GM03348 (cell line): ENCODE results near the gene TREX2.
"Not testable (repeated sequence)": the region's sequence is repeated elsewhere in the genome, so short reads cannot be mapped to it uniquely, and the experiment has no call there.

ENCODE experiments used
- DNase-seq: peaks from one replicate; pipeline ENCODE4 v3.0.0; 2012; ENCODE audit warnings: low spot score

The TREX2 gene

GRCh38 chrX:153407736-153408135 is 38.1 kb downstream of the TREX2 start:
- DNase-seq = no peak

DNA sequence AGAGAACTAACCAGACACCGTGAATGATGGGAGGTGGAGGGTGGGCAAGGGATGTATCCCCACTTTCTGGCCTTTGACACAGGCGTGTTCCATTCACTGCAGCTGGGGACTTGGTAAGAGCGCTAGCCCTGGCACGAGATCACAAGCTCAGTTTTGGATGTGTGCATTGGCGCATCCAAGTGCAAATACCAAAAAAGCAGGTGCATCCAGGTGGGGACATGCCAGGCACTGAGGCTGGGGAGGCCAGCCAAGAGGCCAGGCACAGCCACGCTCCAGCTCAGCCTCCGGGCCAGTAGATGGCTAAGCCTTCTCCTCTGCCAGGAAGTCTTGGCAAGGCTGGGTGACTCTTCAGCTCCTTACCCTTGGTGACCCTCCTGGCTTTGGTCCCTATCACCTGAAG is 39.0 kb downstream of the TREX2 start:
- DNase-seq = no peak

DNA sequence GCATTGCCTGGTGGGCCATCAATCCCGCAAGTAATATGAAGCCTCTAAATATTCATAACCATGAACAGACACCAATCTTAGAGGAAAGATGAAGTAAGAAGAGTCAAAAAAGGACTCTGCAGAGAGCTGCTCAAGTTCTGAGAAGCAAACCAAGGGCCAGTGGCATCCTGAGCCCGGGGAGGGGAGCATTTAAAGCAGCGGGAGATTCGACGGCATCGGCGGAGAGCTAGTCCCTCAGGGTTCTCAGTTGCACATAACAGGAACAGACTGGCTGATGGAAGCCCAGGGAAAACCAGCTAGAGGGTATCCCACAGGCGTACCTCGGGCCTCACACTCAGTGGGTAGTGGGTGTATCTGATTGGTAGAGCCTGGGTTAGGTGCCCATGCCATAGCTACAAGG is 39.8 kb downstream of the TREX2 start:
- no peak for DNase-seq

DNA sequence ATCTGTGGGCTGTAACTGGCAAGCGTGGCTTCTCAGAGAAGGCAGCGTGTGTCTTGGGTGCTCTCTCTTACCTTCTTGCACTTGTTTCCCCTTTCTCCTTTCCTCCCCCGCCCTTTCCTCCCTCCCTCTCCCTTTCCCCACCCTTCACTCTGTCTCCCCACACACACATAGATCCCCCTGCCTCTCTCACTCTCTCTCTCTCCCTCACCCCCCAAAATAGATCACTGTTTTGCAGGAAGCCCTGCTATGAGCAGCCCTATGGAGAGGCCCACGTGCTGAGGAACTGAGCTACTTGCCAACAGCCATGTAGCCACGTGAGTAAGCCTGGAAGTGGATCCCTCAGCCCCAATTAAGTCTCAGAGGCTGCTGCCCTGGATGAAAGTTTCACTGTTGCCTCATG is 40.4 kb downstream of the TREX2 start:
- no peak for DNase-seq

DNA sequence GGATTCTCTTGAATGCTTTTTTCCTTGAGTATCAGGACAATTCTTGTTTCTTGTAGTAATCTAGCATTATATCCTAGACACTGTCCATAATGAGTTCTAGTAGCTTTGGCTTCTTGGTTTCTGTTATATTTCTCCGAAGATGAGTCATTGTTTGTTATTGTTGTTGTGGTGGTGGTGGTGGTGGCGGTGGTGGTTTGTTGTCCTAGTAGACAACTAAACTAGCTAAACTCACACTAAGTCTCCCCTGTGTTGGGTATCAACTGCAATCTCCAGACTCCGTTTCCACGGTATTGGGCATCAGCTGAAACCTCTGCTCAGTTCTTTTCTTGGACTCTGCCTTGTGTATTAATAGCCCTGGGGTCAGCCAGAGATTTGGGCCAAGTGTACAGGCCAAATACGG is 41.5 kb downstream of the TREX2 start:
- DNase-seq = not testable (repeated sequence)

GRCh38 chrX:153401133-153401764 is 44.6 kb downstream of the TREX2 start, which contains the start of gene PNMA6E:
PNMA6E (minus strand) TSS chrX:153401350; CDS start chrX:153398849, 2,501 bp downstream.
- no peak for DNase-seq

DNA sequence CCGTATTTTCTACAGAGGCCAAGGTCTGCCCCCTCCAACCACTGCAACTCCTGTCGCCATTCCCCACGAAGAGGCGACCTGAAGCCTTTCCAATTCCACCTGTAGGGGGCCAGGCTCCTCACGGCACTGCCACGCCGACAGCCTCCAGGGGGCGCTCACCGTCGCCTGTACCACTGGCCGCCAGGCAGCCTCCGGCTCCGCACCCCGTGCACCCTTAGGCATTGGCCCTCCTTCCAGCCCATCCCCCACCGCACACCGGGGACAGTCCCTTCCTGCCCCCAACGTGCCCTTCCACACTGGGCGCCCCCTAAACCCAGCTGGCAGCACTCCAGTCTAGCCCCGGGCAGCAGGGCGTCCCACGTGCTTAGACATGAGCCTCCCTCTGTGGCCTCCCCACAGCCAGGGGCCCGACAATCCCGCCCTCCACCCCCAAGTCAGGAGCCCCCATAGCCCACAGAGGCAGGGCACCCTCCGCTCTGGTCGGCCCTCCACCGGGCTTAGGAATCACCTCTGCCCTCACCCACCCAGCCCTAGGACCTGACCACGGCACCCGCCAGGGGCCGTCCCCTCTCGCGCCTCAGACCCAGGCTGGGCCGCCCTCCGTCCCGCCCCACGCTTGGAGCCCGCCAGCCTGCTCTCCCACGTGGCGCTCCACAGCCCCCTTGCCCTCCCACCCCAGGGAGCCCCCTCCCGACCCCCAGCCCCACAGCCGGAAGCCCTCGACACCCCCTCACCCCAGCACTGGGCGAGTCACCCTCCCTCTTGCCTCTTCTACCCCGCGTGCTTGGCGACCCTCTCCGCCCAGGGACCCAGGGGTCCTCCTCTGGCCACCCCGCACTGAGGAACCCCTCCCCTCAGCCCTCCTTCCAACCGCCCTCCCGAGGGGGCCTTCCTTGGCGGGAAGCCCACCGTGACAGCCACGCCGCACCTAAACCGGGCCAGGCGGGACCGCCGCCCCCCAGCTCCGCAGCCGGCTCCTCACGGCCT is 45.4 kb downstream of the TREX2 start:
- DNase-seq = no peak

DNA sequence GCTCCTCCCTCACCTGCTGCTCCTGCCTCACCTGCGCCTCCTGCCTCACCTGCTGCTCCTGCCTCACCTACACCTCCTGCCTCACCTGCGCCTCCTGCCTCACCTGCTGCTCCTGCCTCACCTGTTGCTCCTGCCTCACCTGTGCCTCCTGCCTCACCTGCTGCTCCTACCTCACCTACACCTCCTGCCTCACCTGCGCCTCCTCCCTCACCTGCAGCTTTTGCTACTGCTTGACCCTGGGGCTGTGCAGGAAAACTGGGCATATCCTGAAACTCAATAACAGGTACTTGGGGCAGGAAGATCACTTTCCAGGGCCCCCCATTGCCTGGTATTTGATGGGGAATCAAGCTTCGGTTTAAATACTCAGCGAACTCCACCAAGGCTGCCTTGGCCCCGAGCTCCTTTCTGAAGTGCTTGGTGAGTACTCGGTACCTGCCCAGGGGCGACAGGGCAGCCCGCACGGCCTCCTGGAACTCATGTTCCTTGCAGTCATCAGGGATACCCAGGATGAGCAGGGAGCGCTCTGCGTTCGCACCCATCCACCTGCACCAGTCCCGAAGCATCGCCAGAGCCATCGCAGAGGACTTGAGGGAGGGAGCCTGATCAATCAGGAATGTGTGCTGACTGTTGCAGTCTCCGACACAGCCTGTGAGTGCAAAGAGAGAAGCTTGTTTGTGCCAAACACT is 47.4 kb downstream of the TREX2 start:
- no peak for DNase-seq

DNA sequence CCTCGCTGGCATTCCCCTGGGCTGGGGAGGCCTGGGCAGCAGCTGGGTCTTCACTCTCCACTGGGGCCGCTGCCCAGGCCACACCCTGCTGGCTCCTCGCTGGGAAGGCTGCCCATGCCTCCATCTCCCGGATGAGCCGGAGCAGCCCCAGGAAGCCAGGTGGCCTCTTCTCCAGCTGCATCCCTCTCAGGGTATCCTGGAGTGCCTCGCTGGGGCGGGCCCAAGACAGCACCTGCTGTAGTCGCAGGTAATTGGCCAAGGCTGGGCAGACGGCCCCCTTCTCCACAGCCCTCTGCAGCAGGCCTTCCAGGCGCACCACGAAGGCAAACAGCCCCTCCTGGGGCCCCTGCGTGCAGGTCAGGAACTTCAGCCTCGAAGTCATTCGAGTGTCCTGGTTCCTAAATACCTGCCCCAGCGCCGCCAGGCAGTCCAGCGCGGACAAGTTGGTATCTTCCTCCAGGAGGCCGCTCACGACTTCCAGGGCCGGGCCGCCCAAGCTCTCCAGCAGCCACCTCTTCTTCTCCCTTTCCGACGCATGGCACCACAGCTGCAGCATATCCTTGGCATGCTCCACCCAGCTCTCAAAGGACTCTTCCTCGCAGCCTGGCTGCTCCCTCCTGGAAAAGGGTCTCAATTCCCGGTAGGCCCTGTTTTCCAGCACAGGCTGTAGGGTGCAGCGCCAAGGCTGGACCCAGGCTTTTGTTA is 48.4 kb downstream of the TREX2 start:
- DNase-seq = no peak

GRCh38 chrX:153396320-153397195 is 49.3 kb downstream of the TREX2 start:
- DNase-seq = no peak

GRCh38 chrX:153395613-153396319 is 50.1 kb downstream of the TREX2 start:
- DNase-seq = no peak

- no peak for DNase-seq
Measured at GRCh38 chrX:153394612-153395011, 51.2 kb downstream of the TREX2 start.
